ENCODE measurements around the gene KNG1.
"Not testable (repeated sequence)": the region's sequence is repeated elsewhere in the genome, so short reads cannot be mapped to it uniquely, and the experiment has no call there.

The KNG1 gene

DNA sequence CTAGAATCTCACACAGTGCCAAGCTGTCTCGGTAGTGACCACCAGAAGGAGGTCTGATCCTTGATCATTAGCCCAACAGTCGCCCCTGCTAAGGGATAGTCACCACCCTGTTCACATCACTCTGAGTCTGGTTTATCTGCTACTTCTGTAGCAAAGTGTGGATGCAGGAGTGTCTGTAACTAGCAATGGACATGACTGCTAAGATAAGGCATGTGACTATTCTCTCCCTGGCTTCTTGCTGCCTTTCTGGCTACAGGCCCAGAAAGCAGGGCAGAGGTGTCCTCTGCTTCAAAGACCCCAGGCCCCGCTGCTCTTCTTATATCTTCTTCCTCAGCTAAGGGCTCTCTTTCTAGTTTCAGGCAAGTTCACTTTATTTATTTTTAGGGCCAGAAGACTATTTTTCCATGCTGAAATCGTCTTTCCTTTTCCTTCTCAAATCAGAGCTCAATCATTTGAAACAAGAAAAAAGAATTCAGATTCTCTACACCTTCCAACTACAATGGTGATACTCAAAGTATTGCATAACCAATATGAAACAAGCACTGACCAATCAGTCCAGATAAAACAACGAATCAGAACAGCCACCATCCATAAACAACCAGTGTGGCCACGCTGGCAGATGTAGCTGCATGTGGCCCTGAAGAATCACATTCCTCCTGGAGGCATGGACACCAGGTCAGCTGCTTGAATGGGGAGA is 8.0 kb upstream of the KNG1 start:
- DNase-seq (ENCODE audit: low read depth in 2 of 3, low spot score in 2 of 3) = no peak

DNA sequence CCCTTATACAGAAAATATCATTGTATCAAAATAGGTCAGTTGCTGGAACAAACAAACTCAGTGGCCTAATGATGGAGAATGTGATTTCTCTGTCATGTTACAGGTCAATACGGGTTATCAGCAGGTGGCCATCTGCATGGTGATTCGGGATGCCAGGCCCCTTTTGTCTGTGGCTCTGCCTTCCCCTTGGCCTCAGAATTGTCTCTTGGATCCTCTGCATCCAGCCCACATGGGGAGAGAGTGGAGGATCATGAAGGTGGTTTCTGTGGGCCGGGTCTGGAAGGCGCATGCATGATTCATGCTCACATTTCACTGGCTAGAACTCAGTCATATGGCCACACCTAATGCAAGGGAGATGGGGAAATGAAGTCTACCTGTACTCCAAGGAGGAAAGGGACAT is 6.5 kb upstream of the KNG1 start:
- DNase-seq (ENCODE audit: low read depth in 2 of 3, low spot score in 2 of 3) = not testable (repeated sequence)

DNA sequence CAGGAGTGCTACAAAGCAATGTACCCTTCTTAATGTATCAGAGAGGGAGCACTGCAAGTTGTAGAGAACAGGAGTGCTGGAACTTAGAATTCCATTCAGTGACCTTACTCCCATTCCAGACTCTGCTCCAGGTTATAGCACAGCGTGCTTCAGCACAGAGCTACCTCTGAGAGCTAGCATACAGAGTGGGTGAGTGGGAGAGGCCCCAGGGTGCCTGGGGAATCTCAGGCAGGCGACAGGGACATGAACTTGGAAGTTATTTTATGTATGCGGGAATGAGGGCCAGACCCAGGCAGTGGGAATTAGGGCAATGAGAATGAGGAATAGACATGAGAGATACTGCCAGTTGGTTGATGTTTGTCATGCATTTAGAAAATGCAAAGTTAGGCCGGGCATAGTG is 3.7 kb upstream of the KNG1 start:
- DNase-seq (ENCODE audit: low read depth in 2 of 3, low spot score in 2 of 3) = no peak

DNA sequence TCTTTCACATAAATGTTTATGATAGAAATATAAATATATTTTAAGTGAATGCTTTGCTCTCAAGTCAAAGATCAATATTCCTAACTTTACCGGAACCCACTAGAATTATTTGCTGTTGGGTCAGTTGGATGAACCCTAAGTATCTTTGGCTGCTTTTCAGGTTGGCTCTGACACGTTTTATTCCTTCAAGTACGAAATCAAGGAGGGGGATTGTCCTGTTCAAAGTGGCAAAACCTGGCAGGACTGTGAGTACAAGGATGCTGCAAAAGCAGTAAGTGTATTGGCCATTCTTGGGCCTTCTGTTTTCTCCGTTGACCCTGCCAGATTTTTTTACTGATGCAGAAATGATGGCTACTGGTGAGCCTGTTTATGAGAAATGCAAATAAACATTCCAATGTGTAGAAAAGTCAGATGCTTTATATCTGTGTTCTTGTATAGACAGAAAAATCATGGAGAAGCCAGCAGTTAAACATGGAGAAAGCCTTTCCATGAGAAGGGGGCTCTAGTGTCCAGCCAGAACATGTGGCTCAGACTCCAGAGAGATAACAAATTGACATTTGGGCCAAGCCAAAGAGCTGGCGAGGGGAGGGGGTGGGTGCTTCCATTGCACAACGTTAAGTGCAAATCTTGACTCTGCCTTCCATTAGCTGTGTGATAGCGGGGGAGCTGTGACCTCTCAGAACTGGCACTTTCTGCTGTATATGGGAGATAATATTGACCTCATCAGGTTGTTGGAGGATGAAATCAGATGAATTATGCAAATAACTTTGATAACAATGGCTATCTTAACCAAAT is 3.0 kb downstream of the KNG1 start:
- no peak for DNase-seq (ENCODE audit: low read depth in 2 of 3, low spot score in 2 of 3)

DNA sequence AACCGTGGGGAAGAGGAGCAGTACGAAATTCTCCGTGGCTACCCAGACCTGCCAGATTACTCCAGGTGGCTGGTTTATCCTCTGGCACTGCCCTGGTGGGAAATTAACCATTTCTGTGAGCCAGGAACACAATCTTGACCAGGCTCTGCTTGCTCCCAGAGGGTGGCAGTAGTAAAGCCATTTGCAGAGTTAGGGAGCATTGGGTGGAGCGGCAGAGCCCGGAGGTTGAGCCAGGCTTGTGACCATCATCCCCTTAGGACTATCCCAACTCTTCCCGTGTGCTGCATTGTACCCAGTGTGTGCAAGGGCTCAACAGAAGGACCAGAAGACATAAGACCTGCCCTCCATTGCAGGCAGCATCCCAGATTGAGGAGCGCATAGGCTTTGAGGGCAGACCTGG is 5.3 kb downstream of the KNG1 start:
- no peak for DNase-seq (ENCODE audit: low read depth in 2 of 3, low spot score in 2 of 3)

DNA sequence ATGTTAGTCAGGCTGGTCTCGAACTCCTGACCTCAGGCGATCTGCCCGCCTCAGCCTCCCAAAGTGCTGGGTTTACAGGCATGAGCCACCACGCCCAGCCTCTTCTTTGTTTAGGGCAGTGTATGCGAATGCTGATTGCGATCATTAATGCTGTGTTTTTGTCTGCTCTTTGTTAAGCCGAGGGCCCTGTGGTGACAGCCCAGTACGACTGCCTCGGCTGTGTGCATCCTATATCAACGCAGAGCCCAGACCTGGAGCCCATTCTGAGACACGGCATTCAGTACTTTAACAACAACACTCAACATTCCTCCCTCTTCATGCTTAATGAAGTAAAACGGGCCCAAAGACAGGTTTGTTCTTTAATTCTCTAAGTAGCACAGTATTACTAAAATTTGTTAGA is 7.8 kb downstream of the KNG1 start:
- no peak for DNase-seq (ENCODE audit: low read depth in 2 of 3, low spot score in 2 of 3)

DNA sequence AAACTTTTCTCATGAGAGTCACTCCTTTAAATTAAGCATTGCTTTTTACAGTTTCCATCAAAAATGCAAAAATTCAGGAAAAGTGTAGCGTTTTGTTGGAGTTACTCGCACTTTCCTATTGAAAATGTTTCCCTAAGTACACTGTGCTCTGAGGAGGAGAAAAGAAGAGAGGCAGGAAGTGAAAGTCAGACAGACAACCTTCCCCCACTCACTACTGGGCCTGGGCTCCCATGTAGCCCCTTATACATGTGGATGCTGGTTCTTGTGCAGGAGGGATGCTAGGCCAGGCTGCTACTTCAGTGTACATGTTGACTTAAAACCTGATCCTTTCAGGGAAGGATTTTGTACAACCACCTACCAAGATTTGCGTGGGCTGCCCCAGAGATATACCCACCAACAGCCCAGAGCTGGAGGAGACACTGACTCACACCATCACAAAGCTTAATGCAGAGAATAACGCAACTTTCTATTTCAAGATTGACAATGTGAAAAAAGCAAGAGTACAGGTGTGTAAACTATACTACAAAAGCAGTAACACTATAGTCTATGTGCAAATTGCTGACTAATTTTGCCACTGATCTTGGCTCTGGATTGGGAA is 15.1 kb downstream of the KNG1 start:
- DNase-seq (ENCODE audit: low read depth in 2 of 3, low spot score in 2 of 3) = no peak

DNA sequence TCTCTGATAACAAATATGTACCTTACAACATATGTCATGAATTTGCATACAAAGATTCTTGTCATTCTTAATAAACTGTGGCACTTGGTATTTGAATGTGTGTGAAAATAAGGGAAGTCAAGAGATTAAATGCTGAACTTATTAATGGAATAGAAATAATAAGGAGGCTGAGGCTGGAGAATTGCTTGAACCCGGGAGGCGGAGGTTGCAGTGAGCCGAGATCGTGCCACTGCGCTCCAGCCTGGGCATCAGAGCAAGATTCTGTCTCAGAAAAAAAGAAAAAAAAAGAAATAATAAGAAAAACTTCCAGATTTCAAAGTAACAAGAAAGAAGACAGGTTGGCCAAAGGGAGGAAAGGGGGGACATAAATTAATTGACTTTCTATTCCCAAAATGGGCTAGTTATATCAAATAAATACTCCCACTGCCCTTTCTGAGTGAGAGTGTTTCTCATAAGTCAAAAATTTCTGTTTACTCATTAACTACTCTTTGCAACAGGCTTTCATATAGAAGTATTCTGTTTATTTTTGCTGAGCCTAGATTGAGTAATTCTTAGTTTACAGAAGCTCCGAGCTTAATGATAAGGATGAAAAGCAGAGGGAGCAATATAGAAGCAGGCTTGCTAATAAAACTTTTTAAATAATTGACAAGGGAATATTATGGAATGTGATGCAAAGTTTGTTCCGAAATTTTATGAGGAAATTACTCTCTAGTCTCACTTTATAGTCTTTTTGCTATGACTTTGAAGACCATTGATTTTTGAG is 25.6 kb downstream of the KNG1 start:
- DNase-seq (ENCODE audit: low read depth in 2 of 3, low spot score in 2 of 3) = no peak

DNA sequence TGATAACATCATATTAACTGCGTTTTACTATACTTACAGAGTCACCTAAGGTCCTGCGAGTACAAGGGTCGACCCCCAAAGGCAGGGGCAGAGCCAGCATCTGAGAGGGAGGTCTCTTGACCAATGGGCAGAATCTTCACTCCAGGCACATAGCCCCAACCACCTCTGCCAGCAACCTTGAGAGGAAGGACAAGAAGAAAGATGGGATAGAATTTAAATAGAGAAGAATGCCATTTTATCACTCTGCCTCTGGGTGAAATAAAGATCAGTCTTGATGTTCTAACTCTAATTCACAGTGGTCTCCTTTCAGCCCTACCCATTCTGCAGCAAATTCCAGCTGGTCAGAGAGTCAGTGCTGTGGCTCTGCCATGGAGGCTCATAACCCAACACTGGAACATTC is 26.5 kb downstream of the KNG1 start:
- no peak for DNase-seq (ENCODE audit: low read depth in 2 of 3, low spot score in 2 of 3)

DNA sequence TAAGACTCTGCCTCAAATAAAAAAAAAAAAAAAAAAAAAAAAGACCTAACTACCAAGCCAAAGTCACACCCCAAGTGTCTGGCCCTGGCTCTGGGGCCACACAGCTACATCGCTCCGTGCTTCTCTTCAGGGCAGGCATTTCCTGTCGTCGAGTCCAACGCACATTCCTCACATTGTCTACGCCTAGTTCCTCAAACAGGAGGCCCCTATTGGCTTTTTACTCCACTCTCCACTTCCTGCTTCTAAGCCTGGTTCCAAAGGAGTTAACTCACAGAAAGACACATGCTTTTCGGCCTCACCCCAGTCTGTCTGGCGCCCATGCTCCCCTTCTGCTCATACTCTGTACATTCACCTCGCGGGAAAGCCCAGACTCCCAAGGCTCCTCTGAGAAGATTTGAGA is 28.8 kb downstream of the KNG1 start:
- DNase-seq (ENCODE audit: low read depth in 2 of 3, low spot score in 2 of 3) = no peak

DNA sequence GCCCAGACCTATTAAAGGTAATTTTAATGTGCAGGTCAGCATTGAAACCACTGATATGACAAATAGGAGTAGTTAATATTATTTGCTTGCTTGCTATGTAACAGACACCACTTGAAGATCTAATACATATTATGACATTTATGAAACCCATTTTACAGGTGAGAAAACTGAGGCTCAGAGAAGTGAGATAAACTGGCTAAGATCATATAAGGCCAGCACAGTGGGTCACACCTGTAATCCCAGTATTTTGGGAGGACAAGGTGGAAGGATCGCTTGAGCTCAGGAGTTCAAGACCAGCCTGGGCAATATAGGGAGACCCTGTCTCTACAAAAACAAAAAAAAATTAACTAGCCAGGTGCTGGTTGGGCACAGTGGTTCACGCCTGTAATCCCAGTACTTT is 33.2 kb downstream of the KNG1 start:
- no peak for DNase-seq (ENCODE audit: low read depth in 2 of 3, low spot score in 2 of 3)

DNA sequence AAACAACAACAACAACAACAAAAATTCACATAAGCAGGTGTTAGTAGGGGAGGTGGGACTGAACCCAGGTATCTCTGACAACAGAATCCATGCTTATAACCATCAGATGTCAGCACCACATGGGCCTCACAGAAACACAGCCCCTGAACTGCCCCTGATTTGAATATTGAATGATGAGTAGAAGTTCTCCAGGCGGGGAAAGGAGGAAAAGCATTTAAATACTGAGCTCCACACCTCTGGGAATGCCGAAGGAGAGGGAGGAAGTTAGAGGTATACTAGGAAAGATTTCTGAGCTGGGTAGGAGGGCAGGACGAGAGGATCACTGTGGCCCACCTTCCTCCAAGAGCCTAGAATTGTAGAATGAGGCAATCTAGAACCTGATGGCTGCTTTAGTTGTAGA is 34.3 kb downstream of the KNG1 start:
- no peak for DNase-seq (ENCODE audit: low read depth in 2 of 3, low spot score in 2 of 3)

DNA sequence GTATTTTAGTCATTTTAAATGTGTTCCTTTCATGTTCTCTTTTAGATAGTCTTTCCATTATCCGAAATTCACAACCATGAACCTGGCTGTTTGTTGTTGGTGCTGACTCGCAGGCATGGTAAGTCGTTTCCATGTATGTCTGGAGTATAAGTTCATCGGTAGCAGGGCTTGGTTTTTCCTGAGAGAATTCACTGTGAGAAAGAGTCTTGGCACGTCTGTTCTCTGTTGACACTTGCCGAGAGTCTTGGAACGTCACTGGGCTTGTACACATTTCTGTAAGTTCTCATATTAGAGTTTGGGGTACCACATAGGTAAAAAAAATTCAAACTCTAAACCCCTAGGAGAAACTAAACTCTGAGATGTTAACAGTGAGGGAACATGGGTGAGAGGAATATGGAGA is 36.8 kb downstream of the KNG1 start:
- no peak for DNase-seq (ENCODE audit: low read depth in 2 of 3, low spot score in 2 of 3)

DNA sequence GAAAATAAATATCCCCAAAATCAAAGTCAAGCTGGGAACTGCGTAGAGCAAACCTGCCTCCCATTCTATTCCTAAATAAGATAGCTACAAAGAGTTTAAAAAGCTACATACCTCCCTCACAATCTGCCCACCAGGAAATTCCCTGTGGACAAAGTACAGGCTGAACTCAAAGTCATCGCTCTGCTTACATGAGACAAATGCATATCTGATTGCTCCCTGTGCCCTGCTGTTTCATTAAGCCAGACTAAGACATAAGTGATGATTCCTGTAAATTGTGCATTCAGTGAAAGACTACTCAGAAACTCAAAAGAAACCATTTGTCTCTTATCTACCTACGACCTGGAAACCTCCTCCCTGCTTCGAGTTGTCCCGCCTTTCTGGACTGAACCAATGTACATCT is 37.7 kb downstream of the KNG1 start:
- no peak for DNase-seq (ENCODE audit: low read depth in 2 of 3, low spot score in 2 of 3)

DNA sequence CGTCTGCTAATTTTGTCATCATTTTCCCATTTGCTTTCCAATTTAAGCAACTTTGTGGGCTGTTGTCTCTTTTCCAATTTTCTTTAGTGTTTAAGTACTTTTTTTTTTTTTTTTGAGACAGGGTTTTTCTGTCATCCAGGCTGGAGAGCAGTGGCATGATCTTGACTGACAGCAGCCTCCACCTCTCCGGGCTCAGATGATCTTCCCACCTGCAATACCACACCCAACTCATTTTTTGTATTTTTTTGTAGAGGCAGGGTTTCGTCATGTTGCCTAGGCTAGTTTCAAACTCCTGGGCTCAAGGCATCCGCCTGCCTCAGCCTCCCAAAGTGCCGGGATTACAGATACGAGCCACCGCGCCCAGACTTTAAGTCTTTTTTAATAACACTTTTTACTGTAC is 40.1 kb downstream of the KNG1 start:
- no peak for DNase-seq (ENCODE audit: low read depth in 2 of 3, low spot score in 2 of 3)

DNA sequence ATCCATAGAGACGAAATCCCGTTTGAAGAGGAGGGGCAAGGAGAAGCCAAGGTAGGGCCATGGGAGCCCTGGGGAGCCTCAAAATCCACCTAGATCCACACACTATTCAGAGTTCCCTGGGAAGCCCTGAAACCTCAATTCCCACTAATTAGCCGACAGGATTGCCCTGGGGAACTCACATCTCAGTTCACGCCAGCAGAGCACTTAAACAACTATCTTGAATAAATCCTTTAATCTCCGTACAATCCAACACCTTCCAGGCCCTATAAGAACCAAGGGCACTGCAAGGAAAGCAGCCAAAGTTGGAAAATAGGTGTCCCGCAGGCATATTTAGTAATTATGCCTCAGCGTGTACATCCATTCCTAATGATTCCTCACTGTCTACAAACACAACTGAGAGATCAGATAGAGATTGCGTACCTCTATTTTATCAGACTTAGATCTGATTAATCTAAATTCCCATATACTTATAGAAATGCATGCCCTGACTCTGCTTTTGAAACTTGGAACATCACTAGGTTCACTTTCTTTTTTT is 40.6 kb downstream of the KNG1 start:
- no peak for DNase-seq (ENCODE audit: low read depth in 2 of 3, low spot score in 2 of 3)

DNA sequence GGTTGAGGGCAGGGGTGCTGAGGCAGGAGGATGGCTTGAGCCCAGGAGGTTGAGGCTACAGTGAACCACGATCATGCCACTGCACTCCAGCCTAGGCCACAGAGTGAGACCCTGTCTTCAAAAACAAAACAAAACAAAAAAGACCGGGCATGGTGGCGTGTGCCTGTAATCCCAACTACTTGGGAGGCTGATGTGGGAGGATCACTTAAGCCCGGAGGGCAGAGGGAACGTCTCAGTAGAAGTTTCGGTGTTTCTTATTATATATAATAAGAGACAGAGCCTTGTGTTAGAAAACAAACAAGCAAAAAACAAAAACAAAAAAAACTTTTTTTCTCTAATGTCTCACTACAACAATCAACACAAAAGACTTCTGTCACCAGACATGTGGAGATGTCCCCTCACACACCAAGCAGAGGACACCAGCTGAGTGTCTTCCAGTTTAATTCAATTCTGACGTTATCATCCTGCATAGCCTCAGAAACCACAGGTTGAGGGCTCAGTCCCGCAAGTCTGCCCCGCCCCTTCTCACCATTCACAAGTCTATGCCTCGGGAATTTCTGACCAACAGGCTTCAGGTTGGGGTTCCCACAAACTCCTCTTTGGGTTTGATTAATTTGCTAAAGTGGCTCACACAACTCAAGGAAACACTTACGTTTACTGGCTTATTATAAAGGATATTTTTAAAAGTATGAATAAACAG is 42.2 kb downstream of the KNG1 start:
- DNase-seq (ENCODE audit: low read depth in 2 of 3, low spot score in 2 of 3) = no peak

DNA sequence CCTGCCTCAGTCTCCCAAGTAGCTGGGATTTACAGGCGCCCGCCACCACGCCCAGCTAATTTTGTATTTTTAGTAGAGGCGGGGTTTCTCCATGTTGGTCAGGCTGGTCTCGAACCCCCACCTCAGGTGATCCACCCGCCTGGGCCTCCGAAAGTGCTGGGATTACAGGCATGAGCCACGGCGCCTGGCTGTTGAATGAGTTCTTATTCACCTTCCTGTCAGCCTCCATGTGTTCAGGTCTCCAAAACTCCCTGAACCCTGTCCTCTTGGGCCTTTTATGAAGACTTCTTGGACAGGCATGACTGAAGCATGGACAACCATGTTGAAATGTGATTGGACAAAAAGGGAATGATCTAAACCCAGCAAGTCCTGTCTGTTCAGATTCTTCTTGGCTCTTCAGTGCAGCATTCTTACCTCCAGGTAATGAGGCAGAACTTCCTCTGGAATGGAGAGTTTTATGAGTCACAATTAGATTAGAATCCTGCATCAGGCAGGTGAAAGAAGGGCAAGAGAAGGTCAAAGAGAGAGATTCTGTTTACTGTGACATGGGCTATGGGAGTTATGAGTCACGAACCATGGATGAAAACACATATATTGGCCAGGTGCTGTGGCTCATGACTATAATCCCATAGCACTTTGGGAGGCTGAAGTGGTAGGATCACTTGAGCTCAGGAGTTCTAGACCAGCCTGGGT is 43.1 kb downstream of the KNG1 start:
- DNase-seq (ENCODE audit: low read depth in 2 of 3, low spot score in 2 of 3) = no peak

DNA sequence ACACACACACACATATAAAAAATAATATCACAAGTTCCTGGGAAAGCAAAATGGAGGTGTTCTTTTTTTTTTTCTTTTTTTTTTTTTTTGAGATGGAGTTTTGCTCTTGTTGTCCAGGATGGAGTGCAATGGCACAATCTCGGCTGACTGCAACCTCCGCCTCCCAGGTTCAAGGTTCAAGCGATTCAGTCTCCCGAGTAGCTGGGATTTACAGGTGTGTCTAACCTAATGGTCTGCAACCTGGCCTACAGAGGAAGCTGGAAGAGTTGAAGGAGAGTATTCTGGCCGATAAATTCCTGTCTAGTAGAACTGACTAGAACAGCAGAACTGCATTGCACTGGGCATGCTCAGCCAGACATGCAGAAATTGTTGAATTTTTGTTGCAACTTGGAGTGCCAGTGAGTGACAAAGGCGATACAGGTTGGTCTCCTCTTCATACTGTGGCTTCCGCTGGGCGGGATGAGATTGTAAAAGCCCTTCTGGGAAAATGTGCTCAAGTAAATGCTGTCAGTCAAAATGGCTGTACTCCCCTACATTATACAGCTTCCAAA is 43.8 kb downstream of the KNG1 start:
- no peak for DNase-seq (ENCODE audit: low read depth in 2 of 3, low spot score in 2 of 3)

DNA sequence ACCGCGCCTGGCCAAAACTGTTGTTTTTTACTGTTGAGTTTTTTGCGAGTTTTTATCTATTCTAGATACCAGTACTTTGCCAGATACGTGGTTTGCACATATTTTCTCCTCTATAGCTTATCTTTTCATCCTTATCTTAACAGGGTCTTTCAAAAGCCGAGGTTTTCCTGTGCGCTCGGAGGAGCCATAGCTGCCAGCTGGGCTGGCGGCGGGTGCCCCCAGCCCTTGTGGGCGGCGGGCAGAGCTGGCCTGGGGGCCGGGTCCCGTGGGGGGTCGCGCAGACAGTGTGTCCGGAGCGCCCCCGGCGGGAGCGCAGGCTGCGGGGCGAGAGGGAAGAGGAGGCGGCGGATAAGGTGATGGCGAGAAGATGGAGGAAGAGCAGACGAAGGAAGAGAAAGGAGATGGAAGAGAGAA is 55.1 kb downstream of the KNG1 start:
- no peak for DNase-seq (ENCODE audit: low read depth in 2 of 3, low spot score in 2 of 3)
